Cortex of kidney (tissue), 1 donor: ENCODE results near the gene RRAS2.
"Not testable (repeated sequence)": the region's sequence is repeated elsewhere in the genome, so short reads cannot be mapped to it uniquely, and the experiment has no call there.

Source experiments
- DNase-seq: peaks from one replicate; lab custom pipeline; 2025; lab: John Stamatoyannopoulos, UW

Gene RRAS2

GRCh38 chr11:14255238-14255534 is 103.8 kb downstream of the RRAS2 start:
- no peak for DNase-seq

DNA sequence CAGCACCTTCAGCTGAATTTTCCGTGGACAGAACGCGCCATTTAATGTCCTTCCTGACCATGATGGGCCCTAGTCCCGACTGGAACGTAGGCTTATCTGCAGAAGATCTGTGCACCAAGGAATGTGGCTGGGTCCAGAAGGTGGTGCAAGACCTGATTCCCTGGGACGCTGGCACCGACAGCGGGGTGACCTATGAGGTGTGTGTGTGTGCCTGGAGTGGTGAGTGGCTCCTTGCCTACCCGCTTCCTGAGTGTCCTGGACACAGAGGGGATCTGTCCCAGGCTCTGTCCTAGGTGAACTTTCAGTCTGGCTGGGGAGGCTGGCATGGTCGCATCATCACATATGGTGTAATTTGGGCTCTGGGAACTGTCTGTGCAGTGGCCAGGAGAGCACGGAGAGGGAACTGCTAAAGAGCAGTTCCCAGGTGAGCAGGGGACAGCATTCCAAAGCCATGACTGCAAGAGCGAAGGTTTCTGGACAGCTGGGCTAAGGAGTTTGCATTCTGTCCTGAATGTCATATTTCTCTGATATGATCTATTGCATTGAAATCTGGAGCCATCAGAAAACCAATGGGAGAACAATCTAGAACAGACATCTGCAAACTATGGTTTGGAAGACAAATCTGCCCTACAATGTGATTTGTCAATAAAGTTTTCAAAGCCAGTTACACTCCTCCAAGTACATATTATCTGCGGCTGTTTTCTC is 104.3 kb downstream of the RRAS2 start:
- no peak for DNase-seq

DNA sequence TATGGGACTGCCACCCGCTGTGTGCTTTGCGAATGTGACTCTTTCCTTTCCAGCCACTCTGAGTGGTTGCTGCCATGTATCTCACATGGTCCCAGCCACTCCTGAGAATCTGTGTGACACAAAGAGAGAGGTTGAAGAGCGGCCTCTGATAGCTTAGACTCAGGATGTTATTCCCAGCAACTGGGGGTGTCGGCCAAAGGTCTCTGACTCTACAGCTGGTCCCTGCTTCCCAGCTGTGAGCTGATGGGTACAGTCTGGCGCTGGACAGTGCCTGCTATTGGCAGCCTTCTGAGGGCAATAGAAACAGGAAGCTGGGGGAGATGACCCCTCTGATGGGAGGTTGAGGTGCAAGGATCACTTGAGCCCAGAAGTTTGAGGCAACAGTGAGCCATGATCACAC is 105.1 kb downstream of the RRAS2 start:
- DNase-seq: no peak

GRCh38 chr11:14253421-14253820 is 105.6 kb downstream of the RRAS2 start:
- DNase-seq: no peak

DNA sequence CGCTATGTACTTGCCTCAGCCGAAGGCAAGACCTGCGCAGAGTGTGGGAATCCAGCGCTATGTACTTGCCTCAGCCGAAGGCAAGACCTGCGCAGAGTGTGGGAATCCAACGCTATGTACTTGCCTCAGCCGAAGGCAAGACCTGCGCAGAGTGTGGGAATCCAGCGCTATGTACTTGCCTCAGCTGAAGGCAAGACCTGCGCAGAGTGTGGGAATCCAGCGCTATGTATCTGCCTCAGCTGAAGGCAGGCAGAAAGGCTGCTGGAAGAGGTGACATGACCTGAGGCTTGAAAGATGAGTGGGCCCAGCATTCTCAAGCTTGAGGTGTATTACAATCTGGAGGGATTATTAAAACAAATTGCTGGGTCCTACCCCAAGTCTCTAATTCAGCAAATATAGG is 106.5 kb downstream of the RRAS2 start:
- not testable (repeated sequence) for DNase-seq

DNA sequence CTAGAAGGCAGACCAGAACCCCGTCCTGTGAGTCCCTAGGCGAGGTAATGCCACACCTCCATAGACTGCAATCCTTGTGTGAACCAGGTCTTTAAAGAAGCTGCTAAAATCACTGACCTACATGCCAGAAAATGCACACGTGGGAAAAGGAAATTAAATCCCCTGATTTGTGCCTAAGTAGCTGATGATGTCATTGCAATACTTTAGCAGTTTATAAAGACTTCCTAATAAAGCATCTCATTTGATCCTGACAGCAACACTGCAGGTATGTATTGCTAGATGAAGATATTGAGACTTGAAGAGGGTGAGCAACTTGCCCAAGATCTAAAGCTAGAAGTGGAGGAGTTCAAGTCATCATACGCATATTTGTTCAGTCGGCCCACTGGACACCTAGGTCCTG is 107.2 kb downstream of the RRAS2 start:
- DNase-seq: no peak

GRCh38 chr11:14249121-14249963 is 109.6 kb downstream of the RRAS2 start:
- DNase-seq: no peak

DNA sequence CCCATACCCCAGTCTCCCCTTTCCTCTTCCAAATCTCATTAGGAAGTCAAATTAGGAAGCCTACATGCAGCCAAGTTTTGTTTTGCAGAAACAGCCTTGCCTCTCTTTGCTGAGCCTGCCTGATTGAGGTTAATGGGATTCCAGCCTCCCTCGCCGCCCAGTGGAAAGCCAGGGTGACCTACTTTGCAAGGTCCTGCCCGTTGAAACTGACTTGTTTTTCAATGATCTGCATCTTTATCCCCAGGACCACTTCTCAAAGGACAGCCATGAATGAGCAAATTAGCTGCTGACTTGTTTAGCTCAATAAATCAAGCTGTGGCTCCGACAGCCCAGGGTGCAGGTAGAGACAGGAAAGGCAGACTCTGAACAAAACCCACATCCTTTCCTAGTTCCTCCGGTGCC is 110.4 kb downstream of the RRAS2 start:
- DNase-seq: no peak

DNA sequence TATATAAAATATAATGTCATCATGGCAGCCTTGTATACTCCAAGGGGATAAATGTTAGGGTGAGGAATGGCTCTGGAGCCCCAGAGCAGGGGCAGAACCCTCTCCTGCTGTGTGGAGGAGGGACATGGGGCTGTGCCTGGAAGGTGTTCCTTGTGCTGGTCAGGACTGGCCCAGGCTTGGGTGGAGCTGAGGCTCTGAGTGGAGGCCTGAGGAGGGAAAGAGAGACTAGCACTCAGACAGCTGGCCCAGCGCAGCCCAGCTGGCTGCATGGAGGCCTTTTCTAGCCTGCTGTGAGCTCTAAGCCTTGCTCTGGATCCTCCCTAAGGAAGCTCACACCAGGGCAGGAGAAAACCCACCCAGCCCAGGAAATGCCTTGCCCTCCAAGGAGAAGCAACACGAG is 113.5 kb downstream of the RRAS2 start:
- no peak for DNase-seq

- DNase-seq: no peak
Observed at GRCh38 chr11:14244926-14245325, 114.1 kb downstream of the RRAS2 start.

- DNase-seq: no peak
Observed at GRCh38 chr11:14242733-14243132, 116.2 kb downstream of the RRAS2 start.

DNA sequence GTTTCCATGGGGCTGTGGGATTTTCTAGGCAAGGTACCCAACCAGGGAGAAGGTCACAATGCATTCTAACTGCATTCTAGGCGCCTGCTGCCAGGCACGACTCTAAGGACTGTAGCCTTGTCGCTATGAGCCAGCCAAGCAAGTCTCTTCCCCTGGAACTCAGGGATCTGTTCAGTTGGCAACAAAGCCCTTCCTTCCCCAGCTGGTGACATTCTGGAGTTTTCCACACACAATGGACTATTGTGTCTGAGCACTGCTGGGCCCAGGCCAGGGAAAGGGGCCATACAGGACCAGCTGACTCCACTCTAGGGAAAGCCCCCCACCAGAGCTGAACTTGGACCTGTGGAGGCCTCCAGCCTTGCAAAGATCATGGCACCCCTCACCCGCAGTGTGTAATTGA is 116.8 kb downstream of the RRAS2 start:
- no peak for DNase-seq

DNA sequence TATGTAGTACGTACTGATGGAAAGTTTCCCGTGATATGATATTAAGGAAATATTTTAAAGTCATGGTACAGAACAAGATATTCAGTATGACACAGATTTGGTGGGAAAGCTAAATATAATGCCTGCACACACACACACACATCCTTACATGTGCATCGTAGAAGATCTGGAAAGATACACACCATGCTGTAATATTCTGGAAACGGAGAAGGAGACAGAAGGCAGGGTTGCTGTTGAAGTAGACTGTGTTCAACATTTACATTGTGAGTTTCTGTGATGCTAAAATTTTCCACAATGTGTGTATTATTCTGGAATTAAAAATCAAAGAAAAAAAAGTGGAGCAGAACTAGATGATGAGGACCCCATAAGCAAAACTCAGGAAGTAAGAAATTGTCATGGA is 118.0 kb downstream of the RRAS2 start:
- DNase-seq: no peak

GRCh38 chr11:14240221-14240620 is 118.8 kb downstream of the RRAS2 start:
- DNase-seq: no peak

- no peak for DNase-seq
Observed at GRCh38 chr11:14237444-14237961, 121.5 kb downstream of the RRAS2 start.

GRCh38 chr11:14235701-14236100 is 123.3 kb downstream of the RRAS2 start:
- DNase-seq: no peak

GRCh38 chr11:14234446-14234845 is 124.5 kb downstream of the RRAS2 start:
- DNase-seq: no peak

- no peak for DNase-seq
Observed at GRCh38 chr11:14232652-14233051, 126.3 kb downstream of the RRAS2 start.

DNA sequence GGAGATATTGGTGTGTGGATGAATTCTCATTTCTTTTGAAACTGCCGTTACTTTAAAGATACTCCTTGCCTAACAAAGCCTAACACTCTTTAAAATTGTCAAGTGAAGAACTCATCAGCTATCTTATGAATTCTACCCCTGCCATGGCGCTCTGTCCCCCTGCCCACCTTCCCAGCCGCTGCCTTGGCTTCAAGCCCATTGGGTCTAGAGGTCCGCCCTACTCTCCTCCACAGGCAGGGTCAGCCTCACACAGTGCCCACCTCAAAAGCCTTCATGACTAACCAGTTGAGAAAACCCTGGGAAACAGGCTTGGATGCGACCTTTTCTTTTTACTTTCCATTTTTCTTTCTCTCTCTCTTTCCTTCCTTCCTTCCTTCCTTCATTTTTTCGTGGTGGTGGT is 128.6 kb downstream of the RRAS2 start:
- no peak for DNase-seq

GRCh38 chr11:14229472-14229871 is 129.5 kb downstream of the RRAS2 start:
- DNase-seq: no peak

DNA sequence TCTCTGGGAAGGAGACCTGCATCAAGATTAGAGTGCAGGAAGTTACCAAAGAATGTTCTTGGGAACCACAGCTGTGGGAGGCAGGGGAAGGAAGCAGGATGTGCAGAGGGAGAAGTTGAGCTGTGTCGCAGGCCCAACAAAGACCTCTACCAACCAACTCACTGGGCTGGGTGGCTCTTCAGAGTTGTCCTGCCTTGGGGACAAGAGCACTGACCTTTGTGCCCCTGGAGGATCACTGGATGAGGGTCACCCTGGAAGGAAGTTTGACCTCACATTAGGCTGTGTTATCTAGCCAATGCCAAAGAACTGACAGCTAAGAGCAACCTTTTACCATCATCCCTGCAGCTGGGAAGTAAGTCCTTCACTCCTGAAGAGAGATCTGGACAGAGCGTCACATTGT is 130.6 kb downstream of the RRAS2 start:
- DNase-seq: no peak
